GM23248 (cell line): ENCODE results near the gene CLIP4.

ENCODE experiments used
- EZH2 ChIP-seq: fragments of 200-600 bp; sonication (generic); IDR thresholded peaks from 2 replicates; pipeline ENCODE4 v1.6.1; 2018; ENCODE audit warnings: antibody characterized with exemption, mild to moderate bottlenecking; ENCODE audit not compliant: insufficient read depth, poor library complexity, severe bottlenecking
- EZH2phosphoT487 ChIP-seq: fragments of 200-600 bp; sonication (generic); IDR thresholded peaks from 2 replicates; pipeline ENCODE4 v1.6.1; 2018; ENCODE audit warnings: antibody characterized with exemption, moderate library complexity, mild to moderate bottlenecking, low read depth; ENCODE audit not compliant: insufficient read depth

- no peak for TF ChIP-seq EZH2
- TF ChIP-seq EZH2phosphoT487, result no peak
These were observed 123.3 kb downstream of the CLIP4 start for GRCh38 chr2:29238497-29238896.
